Effector memory CD8-positive, alpha-beta T cell (primary cell): Measurements from ENCODE around the gene PPP3CA.

Source experiments
- ATAC-seq: fragments of 150-1000 bp; cut with Tn5 transposase; replicated peaks from 2 replicates; pipeline ENCODE4 v1.10.0; 2021; ENCODE audit warnings: mild to moderate bottlenecking, moderate library complexity
- DNase-seq, 3 experiments: peaks; one replicate each; pipeline ENCODE4 v3.0.0; 2021
- H3K27ac Mint-ChIP-seq, 2 donors: one replicate each; pipeline ENCODE4 v1.8.0; 2022; ENCODE audit warnings: mild to moderate bottlenecking in 2 of 2, mixed read lengths in 2 of 2, moderate library complexity in 2 of 2
- H3K27me3 Mint-ChIP-seq, 2 donors: one replicate each; pipeline ENCODE4 v1.8.0; 2022; ENCODE audit warnings: mixed read lengths in 2 of 2
- H3K36me3 Mint-ChIP-seq: one replicate; pipeline ENCODE4 v1.8.0; 2022; ENCODE audit warnings: mild to moderate bottlenecking, moderate library complexity, mixed read lengths; ENCODE audit not compliant: insufficient read depth
- H3K4me1 Mint-ChIP-seq, 2 donors: one replicate each; pipeline ENCODE4 v1.8.0; 2022; ENCODE audit warnings: low read depth in 2 of 2, mixed read lengths in 2 of 2
- H3K4me3 Mint-ChIP-seq, 2 donors: one replicate each; pipeline ENCODE4 v1.8.0; 2022; ENCODE audit warnings: mild to moderate bottlenecking in 2 of 2, mixed read lengths in 2 of 2, moderate library complexity in 2 of 2
- H3K9me3 Mint-ChIP-seq, 2 donors: one replicate each; pipeline ENCODE4 v1.8.0; 2022; ENCODE audit warnings: mixed read lengths in 2 of 2

The PPP3CA gene

GRCh38 chr4:101290654-101291053, 56.7 kb downstream of the PPP3CA start:
- peaks cover 28 to 51% of the 10 kb centered on the region in 2 donors for H3K4me1 Mint-ChIP-seq
- H3K9me3 Mint-ChIP-seq: no peaks in the 10 kb centered on the region
- no peaks in the 10 kb centered on the region for H3K36me3 Mint-ChIP-seq
- ATAC-seq: no peak
- no peak overlapping the region for H3K27ac Mint-ChIP-seq
- no peak for DNase-seq
- H3K4me3 Mint-ChIP-seq: no peak overlapping the region
- H3K27me3 Mint-ChIP-seq: no peaks in the 10 kb centered on the region

GRCh38 chr4:101289306-101289705, 58.0 kb downstream of the PPP3CA start:
- H3K9me3 Mint-ChIP-seq: no peaks in the 10 kb centered on the region
- H3K36me3 Mint-ChIP-seq: no peaks in the 10 kb centered on the region
- peak overlapping the region in 1 of 2 donors; percentile 21 for H3K4me3 Mint-ChIP-seq
- peaks cover 34 to 64% of the 10 kb centered on the region in 2 donors for H3K4me1 Mint-ChIP-seq
- ATAC-seq (no peak), DNase-seq (no peak)
- peak overlapping the region in 1 of 2 donors; percentile 64 for H3K27ac Mint-ChIP-seq
- no peaks in the 10 kb centered on the region for H3K27me3 Mint-ChIP-seq

GRCh38 chr4:101288365-101289145, 58.8 kb downstream of the PPP3CA start:
- Mint-ChIP-seq H3K9me3 (no peaks in the 10 kb centered on the region), H3K4me3 (no peak overlapping the region), H3K4me1 (peaks cover 32 to 62% of the 10 kb centered on the region in 2 donors), H3K36me3 (no peaks in the 10 kb centered on the region), H3K27me3 (no peaks in the 10 kb centered on the region), H3K27ac (peak overlapping the region; percentile 71 to 77)
- ATAC-seq (no peak), DNase-seq (no peak)

- peaks cover 33 to 58% of the 10 kb centered on the region in 2 donors for H3K4me1 Mint-ChIP-seq
Observed at GRCh38 chr4:101287324-101287723, 60.0 kb downstream of the PPP3CA start.

GRCh38 chr4:101286663-101287062, 60.7 kb downstream of the PPP3CA start:
- no peak overlapping the region for H3K27ac Mint-ChIP-seq
- peaks cover 34 to 58% of the 10 kb centered on the region in 2 donors for H3K4me1 Mint-ChIP-seq
- H3K27me3 Mint-ChIP-seq: no peaks in the 10 kb centered on the region
- H3K4me3 Mint-ChIP-seq: no peak overlapping the region
- H3K36me3 Mint-ChIP-seq: no peaks in the 10 kb centered on the region
- DNase-seq (no peak), ATAC-seq (no peak)
- no peaks in the 10 kb centered on the region for H3K9me3 Mint-ChIP-seq

More at GRCh38 chr4:101287324-101287723, 60.0 kb downstream of the PPP3CA start:
- Mint-ChIP-seq H3K27me3 (no peaks in the 10 kb centered on the region), H3K27ac (peak overlapping the region; percentile 71 to 77), H3K36me3 (no peaks in the 10 kb centered on the region), H3K4me3 (no peak overlapping the region), H3K9me3 (no peaks in the 10 kb centered on the region)
- DNase-seq: no peak
- peak; percentile 50 for ATAC-seq

GRCh38 chr4:101285985-101286384, 61.3 kb downstream of the PPP3CA start:
- Mint-ChIP-seq H3K9me3 (no peaks in the 10 kb centered on the region), H3K4me1 (peaks cover 32 to 57% of the 10 kb centered on the region in 2 donors), H3K27me3 (no peaks in the 10 kb centered on the region), H3K4me3 (no peak overlapping the region), H3K36me3 (no peaks in the 10 kb centered on the region), H3K27ac (peak overlapping the region in 1 of 2 donors; percentile 90)
- no peak for ATAC-seq
- no peak for DNase-seq

GRCh38 chr4:101284546-101284945, 62.8 kb downstream of the PPP3CA start:
- no peaks in the 10 kb centered on the region for H3K36me3 Mint-ChIP-seq
- peak; percentile 76 for ATAC-seq
- H3K27me3 Mint-ChIP-seq: no peaks in the 10 kb centered on the region
- DNase-seq: no peak
- H3K4me3 Mint-ChIP-seq: peak overlapping the region in 1 of 2 donors; percentile 52
- peaks cover 39 to 60% of the 10 kb centered on the region in 2 donors for H3K4me1 Mint-ChIP-seq
- peak overlapping the region; percentile 28 to 90 for H3K27ac Mint-ChIP-seq
- H3K9me3 Mint-ChIP-seq: no peaks in the 10 kb centered on the region

GRCh38 chr4:101283434-101283833, 63.9 kb downstream of the PPP3CA start:
- H3K4me3 Mint-ChIP-seq: no peak overlapping the region
- no peaks in the 10 kb centered on the region for H3K27me3 Mint-ChIP-seq
- H3K4me1 Mint-ChIP-seq: peaks cover 43 to 62% of the 10 kb centered on the region in 2 donors
- no peak for ATAC-seq
- DNase-seq: no peak
- no peaks in the 10 kb centered on the region for H3K36me3 Mint-ChIP-seq
- no peaks in the 10 kb centered on the region for H3K9me3 Mint-ChIP-seq
- peak overlapping the region in 1 of 2 donors; percentile 90 for H3K27ac Mint-ChIP-seq

GRCh38 chr4:101282076-101282844, 65.1 kb downstream of the PPP3CA start:
- H3K27me3 Mint-ChIP-seq: no peaks in the 10 kb centered on the region
- H3K4me3 Mint-ChIP-seq: peak overlapping the region; percentile 30 to 47
- H3K27ac Mint-ChIP-seq: peak overlapping the region; percentile 41 to 52
- no peaks in the 10 kb centered on the region for H3K36me3 Mint-ChIP-seq
- DNase-seq (no peak), ATAC-seq (peak; percentile 50)
- H3K9me3 Mint-ChIP-seq: no peaks in the 10 kb centered on the region
- peaks cover 41 to 60% of the 10 kb centered on the region in 2 donors for H3K4me1 Mint-ChIP-seq

- Mint-ChIP-seq H3K4me1 (peaks cover 44 to 70% of the 10 kb centered on the region in 2 donors), H3K9me3 (no peaks in the 10 kb centered on the region), H3K27ac (peak overlapping the region in 1 of 2 donors; percentile 26), H3K36me3 (peaks cover 3% of the 10 kb centered on the region), H3K27me3 (no peaks in the 10 kb centered on the region), H3K4me3 (no peak overlapping the region)
- ATAC-seq (no peak), DNase-seq (no peak)
Observed at GRCh38 chr4:101280866-101281600, 66.3 kb downstream of the PPP3CA start.

- H3K27ac Mint-ChIP-seq: peak overlapping the region in 1 of 2 donors; percentile 7
- DNase-seq (no peak), ATAC-seq (no peak)
- no peaks in the 10 kb centered on the region for H3K27me3 Mint-ChIP-seq
- peaks cover 3% of the 10 kb centered on the region for H3K36me3 Mint-ChIP-seq
- H3K9me3 Mint-ChIP-seq: no peaks in the 10 kb centered on the region
- peaks cover 44 to 69% of the 10 kb centered on the region in 2 donors for H3K4me1 Mint-ChIP-seq
- H3K4me3 Mint-ChIP-seq: peak overlapping the region in 1 of 2 donors; percentile 16
Observed at GRCh38 chr4:101279377-101279871, 67.9 kb downstream of the PPP3CA start.

GRCh38 chr4:101277671-101278070, 69.7 kb downstream of the PPP3CA start:
- no peak overlapping the region for H3K27ac Mint-ChIP-seq
- H3K4me1 Mint-ChIP-seq: peaks cover 41 to 67% of the 10 kb centered on the region in 2 donors
- no peaks in the 10 kb centered on the region for H3K9me3 Mint-ChIP-seq
- ATAC-seq: no peak
- H3K4me3 Mint-ChIP-seq: no peak overlapping the region
- H3K36me3 Mint-ChIP-seq: peaks cover 3% of the 10 kb centered on the region
- DNase-seq: no peak
- no peaks in the 10 kb centered on the region for H3K27me3 Mint-ChIP-seq

GRCh38 chr4:101276661-101277060, 70.7 kb downstream of the PPP3CA start:
- Mint-ChIP-seq H3K4me1 (peaks cover 40 to 66% of the 10 kb centered on the region in 2 donors), H3K27ac (no peak overlapping the region), H3K36me3 (peaks cover 3% of the 10 kb centered on the region), H3K9me3 (no peaks in the 10 kb centered on the region), H3K27me3 (no peaks in the 10 kb centered on the region), H3K4me3 (no peak overlapping the region)
- DNase-seq: no peak
- no peak for ATAC-seq
